ENCODE results near the gene FHOD3. TPM values are rescaled to one million over a fixed set of nuclear protein-coding genes. Genes with fewer than 3 reads are reported as not detected.

The FHOD3 gene
- total RNA-seq, 1 donor from 2014 or later: not detected

GRCh38 chr18:36572135-36572856 is 274.8 kb downstream of the FHOD3 start:
- intact Hi-C loops (cut with micrococcal nuclease): loop anchor here (5.0 kb wide), 1 partner anchor 555 kb away; no protein-coding TSS in a partner anchor
- DNase-seq (ENCODE audit: low spot score): no peak
- Mint-ChIP-seq H3K9me3 (no peaks in the 10 kb centered on the region), H3K4me1 (ENCODE audit: low read depth) (no peaks in the 10 kb centered on the region), H3K4me3 (ENCODE audit: low read depth) (no peak overlapping the region), H3K27me3 (ENCODE audit: low read depth) (peaks cover 15% of the 10 kb centered on the region), H3K36me3 (ENCODE audit: low read depth) (no peaks in the 10 kb centered on the region), H3K27ac (no peak overlapping the region)

- Mint-ChIP-seq H3K27me3 (ENCODE audit: low read depth) (peaks cover 6% of the 10 kb centered on the region), H3K36me3 (ENCODE audit: low read depth) (no peaks in the 10 kb centered on the region), H3K4me1 (ENCODE audit: low read depth) (peaks cover 2% of the 10 kb centered on the region), H3K4me3 (ENCODE audit: low read depth) (no peak overlapping the region), H3K9me3 (no peaks in the 10 kb centered on the region), H3K27ac (no peak overlapping the region)
- intact Hi-C loops (cut with micrococcal nuclease): no loop called here
- no peak for DNase-seq (ENCODE audit: low spot score)
Measured at GRCh38 chr18:36576339-36576738, 278.8 kb downstream of the FHOD3 start.

- peaks cover 2% of the 10 kb centered on the region for H3K4me1 Mint-ChIP-seq (ENCODE audit: low read depth)
- no peaks in the 10 kb centered on the region for H3K9me3 Mint-ChIP-seq
- no peak for DNase-seq (ENCODE audit: low spot score)
- no peak overlapping the region for H3K4me3 Mint-ChIP-seq (ENCODE audit: low read depth)
- H3K36me3 Mint-ChIP-seq (ENCODE audit: low read depth): no peaks in the 10 kb centered on the region
- intact Hi-C loops (cut with micrococcal nuclease): no loop called here
- peaks cover 2% of the 10 kb centered on the region for H3K27me3 Mint-ChIP-seq (ENCODE audit: low read depth)
- H3K27ac Mint-ChIP-seq: no peak overlapping the region
Measured at GRCh38 chr18:36578871-36579710, 281.6 kb downstream of the FHOD3 start.

GRCh38 chr18:36580266-36580665 is 282.8 kb downstream of the FHOD3 start:
- Mint-ChIP-seq H3K9me3 (no peaks in the 10 kb centered on the region), H3K4me1 (ENCODE audit: low read depth) (peaks cover 2% of the 10 kb centered on the region), H3K27ac (no peak overlapping the region), H3K4me3 (ENCODE audit: low read depth) (no peak overlapping the region), H3K27me3 (ENCODE audit: low read depth) (peaks cover 2% of the 10 kb centered on the region), H3K36me3 (ENCODE audit: low read depth) (no peaks in the 10 kb centered on the region)
- intact Hi-C loops (cut with micrococcal nuclease): no loop called here
- no peak for DNase-seq (ENCODE audit: low spot score)

- intact Hi-C loops (cut with micrococcal nuclease): no loop called here
- H3K4me1 Mint-ChIP-seq (ENCODE audit: low read depth): peaks cover 2% of the 10 kb centered on the region
- H3K27ac Mint-ChIP-seq: no peak overlapping the region
- DNase-seq (ENCODE audit: low spot score): no peak
- peaks cover 2% of the 10 kb centered on the region for H3K27me3 Mint-ChIP-seq (ENCODE audit: low read depth)
- no peak overlapping the region for H3K4me3 Mint-ChIP-seq (ENCODE audit: low read depth)
- no peaks in the 10 kb centered on the region for H3K36me3 Mint-ChIP-seq (ENCODE audit: low read depth)
- no peaks in the 10 kb centered on the region for H3K9me3 Mint-ChIP-seq
Measured at GRCh38 chr18:36580874-36581750, 283.6 kb downstream of the FHOD3 start.

- Mint-ChIP-seq H3K27ac (no peak overlapping the region), H3K9me3 (no peaks in the 10 kb centered on the region), H3K36me3 (ENCODE audit: low read depth) (no peaks in the 10 kb centered on the region), H3K4me3 (ENCODE audit: low read depth) (no peak overlapping the region), H3K27me3 (ENCODE audit: low read depth) (no peaks in the 10 kb centered on the region), H3K4me1 (ENCODE audit: low read depth) (peaks cover 2% of the 10 kb centered on the region)
- no peak for DNase-seq (ENCODE audit: low spot score)
- intact Hi-C loops (cut with micrococcal nuclease): no loop called here
Measured at GRCh38 chr18:36582988-36583745, 285.7 kb downstream of the FHOD3 start.

- Mint-ChIP-seq H3K4me1 (ENCODE audit: low read depth) (no peaks in the 10 kb centered on the region), H3K9me3 (no peaks in the 10 kb centered on the region), H3K36me3 (ENCODE audit: low read depth) (no peaks in the 10 kb centered on the region), H3K4me3 (ENCODE audit: low read depth) (no peak overlapping the region), H3K27me3 (ENCODE audit: low read depth) (no peaks in the 10 kb centered on the region), H3K27ac (no peak overlapping the region)
- intact Hi-C loops (cut with micrococcal nuclease): no loop called here
- no peak for DNase-seq (ENCODE audit: low spot score)
Measured at GRCh38 chr18:36589857-36590543, 292.5 kb downstream of the FHOD3 start.

GRCh38 chr18:36590621-36591580 is 293.4 kb downstream of the FHOD3 start:
- H3K4me1 Mint-ChIP-seq (ENCODE audit: low read depth): no peaks in the 10 kb centered on the region
- no peak overlapping the region for H3K27ac Mint-ChIP-seq
- DNase-seq (ENCODE audit: low spot score): no peak
- intact Hi-C loops (cut with micrococcal nuclease): no loop called here
- no peak overlapping the region for H3K4me3 Mint-ChIP-seq (ENCODE audit: low read depth)
- H3K9me3 Mint-ChIP-seq: no peaks in the 10 kb centered on the region
- no peaks in the 10 kb centered on the region for H3K27me3 Mint-ChIP-seq (ENCODE audit: low read depth)
- H3K36me3 Mint-ChIP-seq (ENCODE audit: low read depth): no peaks in the 10 kb centered on the region

GRCh38 chr18:36592282-36592681 is 294.8 kb downstream of the FHOD3 start:
- Mint-ChIP-seq H3K36me3 (ENCODE audit: low read depth) (no peaks in the 10 kb centered on the region), H3K27ac (no peak overlapping the region), H3K27me3 (ENCODE audit: low read depth) (no peaks in the 10 kb centered on the region), H3K4me3 (ENCODE audit: low read depth) (no peak overlapping the region), H3K9me3 (no peaks in the 10 kb centered on the region), H3K4me1 (ENCODE audit: low read depth) (no peaks in the 10 kb centered on the region)
- DNase-seq (ENCODE audit: low spot score): no peak
- intact Hi-C loops (cut with micrococcal nuclease): no loop called here

GRCh38 chr18:36593001-36593400 is 295.5 kb downstream of the FHOD3 start:
- no peaks in the 10 kb centered on the region for H3K27me3 Mint-ChIP-seq (ENCODE audit: low read depth)
- no peaks in the 10 kb centered on the region for H3K36me3 Mint-ChIP-seq (ENCODE audit: low read depth)
- no peak for DNase-seq (ENCODE audit: low spot score)
- H3K9me3 Mint-ChIP-seq: no peaks in the 10 kb centered on the region
- no peaks in the 10 kb centered on the region for H3K4me1 Mint-ChIP-seq (ENCODE audit: low read depth)
- intact Hi-C loops (cut with micrococcal nuclease): no loop called here
- no peak overlapping the region for H3K4me3 Mint-ChIP-seq (ENCODE audit: low read depth)
- no peak overlapping the region for H3K27ac Mint-ChIP-seq

GRCh38 chr18:36593641-36594040 is 296.1 kb downstream of the FHOD3 start:
- no peaks in the 10 kb centered on the region for H3K9me3 Mint-ChIP-seq
- DNase-seq (ENCODE audit: low spot score): no peak
- H3K36me3 Mint-ChIP-seq (ENCODE audit: low read depth): no peaks in the 10 kb centered on the region
- H3K27ac Mint-ChIP-seq: no peak overlapping the region
- no peaks in the 10 kb centered on the region for H3K27me3 Mint-ChIP-seq (ENCODE audit: low read depth)
- intact Hi-C loops (cut with micrococcal nuclease): no loop called here
- H3K4me1 Mint-ChIP-seq (ENCODE audit: low read depth): no peaks in the 10 kb centered on the region
- no peak overlapping the region for H3K4me3 Mint-ChIP-seq (ENCODE audit: low read depth)
